Tibial nerve (tissue), 3 donors: ENCODE results near the gene FA2H.

Experiments used
- POLR2A ChIP-seq, 2 donors: fragments of 450-650 bp; IDR thresholded peaks; one replicate each; pipeline ENCODE4 v1.6.1; 2017; ENCODE audit warnings: antibody characterized with exemption in 2 of 2, mild to moderate bottlenecking in 2 of 2, moderate library complexity in 2 of 2
- TF ChIP-seq, protein P1 (sequence below), 5 experiments: fragments of 200-600 bp in 3 of 5; fragments of 450-650 bp in 2 of 5; sonication (generic) in 3 of 5; IDR thresholded peaks; one replicate each; pipeline ENCODE4 v1.5.1; 2016 to 2019; ENCODE audit warnings: antibody characterized with exemption in 5 of 5, mild to moderate bottlenecking in 3 of 5, moderate library complexity in 2 of 5

DNA sequence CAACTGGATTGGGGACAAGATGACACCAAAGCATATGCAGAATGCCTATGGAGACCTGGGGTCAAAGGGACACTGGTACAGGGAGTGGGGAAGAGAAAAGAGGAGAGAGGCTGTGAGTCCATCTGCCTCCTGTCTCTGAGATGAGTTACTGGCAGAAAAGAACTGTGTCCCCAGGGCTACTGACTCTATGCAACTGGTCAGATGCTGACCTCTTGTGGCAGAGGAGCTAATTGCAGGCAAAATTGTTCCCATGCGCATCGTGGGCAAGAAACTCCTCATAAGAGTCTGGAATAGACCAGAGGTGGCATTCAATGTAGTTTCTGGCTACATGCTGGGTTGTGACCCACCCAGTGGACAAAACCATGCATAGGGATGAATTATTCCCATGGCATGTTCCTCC, 47.9 kb downstream of the FA2H start:
- TF ChIP-seq, protein P1, sequence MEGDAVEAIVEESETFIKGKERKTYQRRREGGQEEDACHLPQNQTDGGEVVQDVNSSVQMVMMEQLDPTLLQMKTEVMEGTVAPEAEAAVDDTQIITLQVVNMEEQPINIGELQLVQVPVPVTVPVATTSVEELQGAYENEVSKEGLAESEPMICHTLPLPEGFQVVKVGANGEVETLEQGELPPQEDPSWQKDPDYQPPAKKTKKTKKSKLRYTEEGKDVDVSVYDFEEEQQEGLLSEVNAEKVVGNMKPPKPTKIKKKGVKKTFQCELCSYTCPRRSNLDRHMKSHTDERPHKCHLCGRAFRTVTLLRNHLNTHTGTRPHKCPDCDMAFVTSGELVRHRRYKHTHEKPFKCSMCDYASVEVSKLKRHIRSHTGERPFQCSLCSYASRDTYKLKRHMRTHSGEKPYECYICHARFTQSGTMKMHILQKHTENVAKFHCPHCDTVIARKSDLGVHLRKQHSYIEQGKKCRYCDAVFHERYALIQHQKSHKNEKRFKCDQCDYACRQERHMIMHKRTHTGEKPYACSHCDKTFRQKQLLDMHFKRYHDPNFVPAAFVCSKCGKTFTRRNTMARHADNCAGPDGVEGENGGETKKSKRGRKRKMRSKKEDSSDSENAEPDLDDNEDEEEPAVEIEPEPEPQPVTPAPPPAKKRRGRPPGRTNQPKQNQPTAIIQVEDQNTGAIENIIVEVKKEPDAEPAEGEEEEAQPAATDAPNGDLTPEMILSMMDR (IDR thresholded peaks at IDR 0.05) = peak in 1 of 5 experiments; percentile 18
- TF ChIP-seq POLR2A (IDR thresholded peaks at IDR 0.05) = no peak
